ENCODE data around the gene LECT2.

Gene LECT2

GRCh38 chr5:135977375-135977928, 22.7 kb upstream of the LECT2 start:
- DNase-seq: peak in 1 of 2 donors; percentile 9

- DNase-seq: no peak
Measured at GRCh38 chr5:135976216-135976615, 21.4 kb upstream of the LECT2 start.

- DNase-seq: no peak
Measured at GRCh38 chr5:135975122-135975521, 20.3 kb upstream of the LECT2 start.

GRCh38 chr5:135974021-135974600, 19.3 kb upstream of the LECT2 start:
- no peak for DNase-seq

GRCh38 chr5:135973323-135974020, 18.7 kb upstream of the LECT2 start:
- DNase-seq: no peak

GRCh38 chr5:135971701-135972100, 16.9 kb upstream of the LECT2 start:
- no peak for DNase-seq

- DNase-seq: no peak
Measured at GRCh38 chr5:135966790-135967189, 12.0 kb upstream of the LECT2 start.

- DNase-seq: no peak
Measured at GRCh38 chr5:135966165-135966564, 11.4 kb upstream of the LECT2 start.

GRCh38 chr5:135965504-135965903, 10.7 kb upstream of the LECT2 start:
- DNase-seq: no peak

GRCh38 chr5:135964670-135965320, 10.0 kb upstream of the LECT2 start:
- DNase-seq: no peak

- no peak for DNase-seq
Measured at GRCh38 chr5:135955525-135955924, 742 bp upstream of the LECT2 start.

GRCh38 chr5:135953850-135954249, 933 bp downstream of the LECT2 start:
- DNase-seq: no peak

- DNase-seq: no peak
Measured at GRCh38 chr5:135952683-135953082, 2.1 kb downstream of the LECT2 start.

GRCh38 chr5:135951807-135952206, 3.0 kb downstream of the LECT2 start:
- DNase-seq: no peak

- DNase-seq: no peak
Measured at GRCh38 chr5:135951257-135951656, 3.5 kb downstream of the LECT2 start.

- no peak for DNase-seq
Measured at GRCh38 chr5:135950611-135951010, 4.2 kb downstream of the LECT2 start.

- DNase-seq: peak in 1 of 2 donors; percentile 76
Measured at GRCh38 chr5:135944967-135945560, 9.7 kb downstream of the LECT2 start.

GRCh38 chr5:135944564-135944963, 10.2 kb downstream of the LECT2 start:
- DNase-seq: no peak

GRCh38 chr5:135942202-135942771, 12.5 kb downstream of the LECT2 start:
- no peak for DNase-seq

- no peak for DNase-seq
Measured at GRCh38 chr5:135941711-135942110, 13.1 kb downstream of the LECT2 start.

- no peak for DNase-seq
Measured at GRCh38 chr5:135937245-135937911, 17.4 kb downstream of the LECT2 start.

GRCh38 chr5:135934939-135935338, 19.8 kb downstream of the LECT2 start:
- DNase-seq: no peak

- no peak for DNase-seq
Measured at GRCh38 chr5:135930949-135931295, 23.9 kb downstream of the LECT2 start.
